Stomach smooth muscle (tissue), 2 donors: Measurements from ENCODE around the gene OTUD3.

ENCODE experiments used
- H3K27ac ChIP-seq: one replicate; pipeline ENCODE4 v1.7.0; 2013; ENCODE audit warnings: mild to moderate bottlenecking, low read length, inconsistent platforms
- H3K27me3 ChIP-seq, 2 donors: one replicate each; pipeline ENCODE4 v1.7.0; 2013; ENCODE audit warnings: low read length in 2 of 2; ENCODE audit not compliant: insufficient read depth in 2 of 2, control insufficient read depth in 1 of 2
- H3K36me3 ChIP-seq, 2 donors: one replicate each; pipeline ENCODE4 v1.7.0; 2013; ENCODE audit warnings: low read length in 2 of 2; ENCODE audit not compliant: control insufficient read depth in 2 of 2, insufficient read depth in 2 of 2
- H3K4me1 ChIP-seq: one replicate; pipeline ENCODE4 v1.7.0; 2013; ENCODE audit warnings: low read length; ENCODE audit not compliant: control insufficient read depth, insufficient read depth
- H3K4me3 ChIP-seq, 2 donors: one replicate each; pipeline ENCODE4 v1.7.0; 2013; ENCODE audit warnings: low read length in 2 of 2
- H3K9ac ChIP-seq, 2 donors: one replicate each; pipeline ENCODE4 v1.7.0; 2013; ENCODE audit warnings: low read length in 2 of 2, mild to moderate bottlenecking in 1 of 2
- H3K9me3 ChIP-seq, 2 donors: one replicate each; pipeline ENCODE4 v1.7.0; 2013; ENCODE audit warnings: low read length in 2 of 2; ENCODE audit not compliant: control insufficient read depth in 2 of 2
- donor health status: healthy.
- donor health status: Pancreatic carcinoma.

The OTUD3 gene

GRCh38 chr1:19909971-19910370 lies 27.8 kb downstream of the OTUD3 start:
- Histone ChIP-seq H3K36me3 (peaks cover 55 to 66% of the 10 kb centered on the region in 2 donors), H3K9ac (no peak overlapping the region)

GRCh38 chr1:19910650-19911049 lies 28.5 kb downstream of the OTUD3 start:
- Histone ChIP-seq H3K4me3 (no peak overlapping the region), H3K9ac (no peak overlapping the region), H3K4me1 (no peaks in the 10 kb centered on the region), H3K27me3 (no peaks in the 10 kb centered on the region), H3K27ac (no peak overlapping the region), H3K9me3 (no peaks in the 10 kb centered on the region), H3K36me3 (peaks cover 54 to 63% of the 10 kb centered on the region in 2 donors)

More at GRCh38 chr1:19909971-19910370, 27.8 kb downstream of the OTUD3 start:
- Histone ChIP-seq H3K9me3 (no peaks in the 10 kb centered on the region), H3K27ac (no peak overlapping the region), H3K4me3 (no peak overlapping the region), H3K4me1 (no peaks in the 10 kb centered on the region), H3K27me3 (no peaks in the 10 kb centered on the region)

- no peak overlapping the region for H3K4me3 ChIP-seq
- H3K9ac ChIP-seq: no peak overlapping the region
- no peak overlapping the region for H3K27ac ChIP-seq
- peaks cover under 1 to 10% of the 10 kb centered on the region in 2 donors for H3K36me3 ChIP-seq
- no peaks in the 10 kb centered on the region for H3K4me1 ChIP-seq
- H3K9me3 ChIP-seq: no peaks in the 10 kb centered on the region
- peaks cover 0 to 1% of the 10 kb centered on the region in 2 donors for H3K27me3 ChIP-seq
These were observed 35.9 kb downstream of the OTUD3 start for GRCh38 chr1:19918057-19918456.

- no peaks in the 10 kb centered on the region for H3K4me1 ChIP-seq
- H3K36me3 ChIP-seq: no peaks in the 10 kb centered on the region
- H3K4me3 ChIP-seq: no peak overlapping the region
- peaks cover 0 to 6% of the 10 kb centered on the region in 2 donors for H3K27me3 ChIP-seq
- H3K27ac ChIP-seq: no peak overlapping the region
- H3K9ac ChIP-seq: no peak overlapping the region
- no peaks in the 10 kb centered on the region for H3K9me3 ChIP-seq
These were observed 38.0 kb downstream of the OTUD3 start for GRCh38 chr1:19920132-19920710.

DNA sequence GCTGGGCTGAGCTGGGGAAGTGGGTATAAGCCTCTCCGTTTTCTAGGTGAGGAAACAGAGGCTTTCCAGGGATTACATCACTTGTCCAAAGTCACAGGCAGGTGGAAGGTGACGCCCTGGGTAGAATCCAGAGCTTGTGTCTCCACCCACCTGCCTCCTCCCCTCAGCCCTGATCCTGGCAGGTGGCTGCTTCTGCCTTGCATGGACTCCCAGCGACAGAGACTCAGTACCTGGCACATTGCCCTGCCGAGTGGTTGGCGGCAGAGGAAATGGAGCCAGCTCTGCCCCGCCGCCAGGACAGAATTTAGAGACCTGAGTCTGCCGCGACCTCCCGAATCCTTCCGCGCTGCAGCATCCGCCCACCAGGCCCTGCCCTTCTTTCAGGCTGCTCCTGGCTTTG lies 39.1 kb downstream of the OTUD3 start:
- Histone ChIP-seq H3K27ac (no peak overlapping the region), H3K27me3 (peaks cover 0 to 6% of the 10 kb centered on the region in 2 donors)

GRCh38 chr1:19922015-19922688 lies 40.0 kb downstream of the OTUD3 start:
- Histone ChIP-seq H3K27me3 (peaks cover 0 to 6% of the 10 kb centered on the region in 2 donors), H3K4me3 (no peak overlapping the region), H3K36me3 (no peaks in the 10 kb centered on the region), H3K9ac (no peak overlapping the region), H3K9me3 (no peaks in the 10 kb centered on the region), H3K4me1 (no peaks in the 10 kb centered on the region), H3K27ac (no peak overlapping the region)

More for the DNA sequence above, 39.1 kb downstream of the OTUD3 start:
- no peaks in the 10 kb centered on the region for H3K9me3 ChIP-seq
- no peaks in the 10 kb centered on the region for H3K4me1 ChIP-seq
- no peak overlapping the region for H3K9ac ChIP-seq
- no peak overlapping the region for H3K4me3 ChIP-seq
- no peaks in the 10 kb centered on the region for H3K36me3 ChIP-seq

DNA sequence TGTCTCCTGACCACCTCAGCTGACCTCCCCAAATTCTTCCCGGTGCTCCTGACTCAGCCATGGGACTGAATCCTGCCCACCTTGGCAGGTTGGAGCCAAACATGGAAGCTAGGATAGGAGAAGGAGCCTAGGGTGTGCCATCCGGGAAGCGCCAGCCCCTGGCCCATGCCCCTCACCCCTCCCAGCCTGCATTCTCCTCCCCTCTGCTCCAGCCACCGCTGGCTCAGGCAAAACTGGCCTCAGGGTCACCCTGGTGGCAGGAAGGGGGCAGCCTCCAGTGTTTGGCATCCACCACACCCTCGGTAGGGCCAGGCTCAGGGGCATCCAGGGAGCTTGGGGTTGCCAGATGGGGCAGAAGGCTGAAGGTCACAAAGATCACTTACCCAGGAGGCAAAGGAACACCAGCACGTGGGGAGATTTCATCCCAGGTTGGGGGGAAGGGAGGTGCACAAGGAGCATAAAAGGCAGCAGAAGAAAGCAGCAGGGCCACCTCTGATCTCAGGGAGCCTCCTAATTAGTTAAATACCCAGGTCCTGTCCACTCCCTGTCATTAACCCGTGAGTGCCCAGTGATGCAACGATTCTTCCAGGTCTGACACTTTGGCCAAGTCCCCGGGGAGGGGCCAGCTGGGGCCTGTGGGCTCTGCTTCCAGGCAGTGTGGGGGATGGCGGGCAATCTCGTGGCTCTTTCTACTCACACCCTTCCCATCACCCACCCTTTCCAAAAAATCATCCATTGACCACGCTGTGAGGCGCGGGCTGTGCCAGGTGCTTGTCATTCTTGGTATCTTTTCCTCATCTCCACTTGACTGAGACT lies 41.1 kb downstream of the OTUD3 start, which contains the start of gene PLA2G2E:
Gene PLA2G2E, minus strand, starts transcription at position 481 of the 816 bp plus-strand sequence. Its CDS starts 58 bp downstream, at position 423.
- Histone ChIP-seq H3K9me3 (no peaks in the 10 kb centered on the region), H3K27me3 (peaks cover 0 to 6% of the 10 kb centered on the region in 2 donors), H3K4me3 (no peak within 1 kb of the TSS), H3K27ac (no peak within 1 kb of the TSS), H3K4me1 (no peaks in the 10 kb centered on the region), H3K36me3 (no peaks in the 10 kb centered on the region), H3K9ac (no peak within 1 kb of the TSS)

GRCh38 chr1:19923953-19924346 lies 41.8 kb downstream of the OTUD3 start:
- no peaks in the 10 kb centered on the region for H3K4me1 ChIP-seq
- H3K36me3 ChIP-seq: no peaks in the 10 kb centered on the region
- H3K4me3 ChIP-seq: no peak overlapping the region
- H3K27ac ChIP-seq: no peak overlapping the region
- peaks cover 0 to 6% of the 10 kb centered on the region in 2 donors for H3K27me3 ChIP-seq
- H3K9me3 ChIP-seq: no peaks in the 10 kb centered on the region
- no peak overlapping the region for H3K9ac ChIP-seq

DNA sequence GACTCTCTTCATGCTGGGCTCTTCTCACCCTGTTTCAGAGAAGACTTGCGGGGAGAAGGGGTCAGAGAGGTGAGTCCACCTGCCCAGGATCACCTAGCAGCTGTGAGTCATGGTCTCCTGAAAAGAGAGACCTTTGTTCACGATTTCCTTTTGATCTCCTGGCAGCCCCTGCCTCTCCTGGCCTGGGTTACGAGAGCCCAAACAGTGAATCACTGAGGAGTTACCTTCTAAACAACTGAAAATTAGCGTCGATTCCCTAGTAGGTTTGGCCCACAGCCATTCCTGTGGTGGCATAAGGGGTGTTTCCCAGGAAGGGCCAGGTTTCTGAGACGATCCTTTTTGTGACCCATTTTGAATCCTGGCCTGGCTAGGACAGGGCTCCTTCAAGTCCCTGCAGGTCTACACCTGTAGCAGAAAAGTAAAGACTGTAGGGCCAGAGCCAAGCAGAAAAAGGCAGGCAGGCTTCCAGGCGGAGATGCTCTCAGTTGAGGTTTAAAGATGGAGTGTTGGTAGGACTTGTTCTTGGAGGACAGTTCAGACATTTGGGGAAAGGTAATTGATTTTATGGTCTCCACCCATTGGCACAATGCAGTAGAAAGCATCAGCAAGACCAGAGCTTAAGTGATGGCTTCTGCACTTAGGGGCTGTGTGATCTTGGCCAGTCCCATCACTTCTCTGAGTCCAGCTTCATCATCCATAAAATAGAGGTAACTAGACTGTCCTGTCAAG lies 43.3 kb downstream of the OTUD3 start:
- Histone ChIP-seq H3K4me3 (no peak overlapping the region), H3K27ac (no peak overlapping the region)

More for the DNA sequence above, 43.3 kb downstream of the OTUD3 start:
- H3K9me3 ChIP-seq: peaks cover 0 to under 1% of the 10 kb centered on the region in 2 donors
- no peaks in the 10 kb centered on the region for H3K36me3 ChIP-seq
- H3K9ac ChIP-seq: no peak overlapping the region
- H3K27me3 ChIP-seq: peaks cover 0 to 6% of the 10 kb centered on the region in 2 donors
- H3K4me1 ChIP-seq: no peaks in the 10 kb centered on the region
